Dedifferentiated amniotic fluid mesenchymal stem cell (primary cell): ENCODE results near the gene MEGF10.
A peak's percentile ranks its signal among the peaks of the same experiment; 100 is the strongest.

Experiments used
- DNase-seq: peaks from one replicate; pipeline ENCODE4 v3.0.0-alpha.2; 2016; ENCODE audit errors: extremely low spot score

The MEGF10 gene

GRCh38 chr5:127434588-127434987 lies 144.0 kb downstream of the MEGF10 start:
- DNase-seq, result no peak

GRCh38 chr5:127435821-127436220 lies 145.2 kb downstream of the MEGF10 start:
- no peak for DNase-seq

- no peak for DNase-seq
These were observed 149.0 kb downstream of the MEGF10 start for GRCh38 chr5:127439644-127440043.

- DNase-seq, result no peak
These were observed 150.2 kb downstream of the MEGF10 start for GRCh38 chr5:127440831-127441230.

- peak; percentile 52 for DNase-seq
These were observed 151.3 kb downstream of the MEGF10 start for GRCh38 chr5:127441799-127442484.

GRCh38 chr5:127444171-127444570 lies 153.6 kb downstream of the MEGF10 start:
- DNase-seq, result no peak

- DNase-seq, result no peak
These were observed 154.7 kb downstream of the MEGF10 start for GRCh38 chr5:127445328-127445727.

GRCh38 chr5:127446626-127447025 lies 156.0 kb downstream of the MEGF10 start:
- no peak for DNase-seq

- peak; percentile 66 for DNase-seq
These were observed 157.2 kb downstream of the MEGF10 start for GRCh38 chr5:127447827-127448226.

GRCh38 chr5:127450046-127450445 lies 159.4 kb downstream of the MEGF10 start:
- DNase-seq, result no peak

GRCh38 chr5:127451096-127451495 lies 160.5 kb downstream of the MEGF10 start:
- DNase-seq, result no peak

- DNase-seq, result no peak
These were observed 162.0 kb downstream of the MEGF10 start for GRCh38 chr5:127452626-127453025.

- DNase-seq, result no peak
These were observed 180.6 kb downstream of the MEGF10 start for GRCh38 chr5:127471211-127471610.

- no peak for DNase-seq
These were observed 182.1 kb downstream of the MEGF10 start for GRCh38 chr5:127472700-127473099.

- DNase-seq, result no peak
These were observed 195.9 kb downstream of the MEGF10 start for GRCh38 chr5:127486471-127486870.

GRCh38 chr5:127492854-127493738 lies 202.5 kb downstream of the MEGF10 start:
- DNase-seq, result peak; percentile 63

- DNase-seq, result no peak
These were observed 208.0 kb downstream of the MEGF10 start for GRCh38 chr5:127498548-127498947.

GRCh38 chr5:127505905-127506304 lies 215.3 kb downstream of the MEGF10 start:
- no peak for DNase-seq

GRCh38 chr5:127506616-127507015 lies 216.0 kb downstream of the MEGF10 start:
- no peak for DNase-seq

GRCh38 chr5:127508644-127509373 lies 218.2 kb downstream of the MEGF10 start:
- DNase-seq, result no peak
